A549 (cell line): ENCODE data around the gene NTRK1. TPM values are rescaled to one million over a fixed set of nuclear protein-coding genes. Genes with fewer than 3 reads are reported as not detected.

Source experiments
- ATAC-seq, 2 experiments: fragments of 200-7000 bp in 1 of 2; fragments of >200 bp in 1 of 2; cut with Nextera tagmentation in 1 of 2; cut with Tn5 transposase in 1 of 2; 3 replicates each; pipeline versions ENCODE4 v1.8.0 to v1.9.1; 2018 to 2020; ENCODE audit warnings: mild to moderate bottlenecking in 1 of 2, moderate library complexity in 1 of 2
- CTCF ChIA-PET: fragments of 300-600 bp; sonication (Branson Sonifier 250); formaldehyde crosslinking; extraction: SDS; loops from one replicate; lab custom pipeline; 2021; ENCODE audit warnings: antibody characterized with exemption, inconsistent platforms; lab: Yijun Ruan, JAX
- POLR2A ChIA-PET: fragments of 350-600 bp; formaldehyde crosslinking; extraction: SDS; loops from one replicate; lab custom pipeline; 2021; ENCODE audit warnings: antibody characterized with exemption, inconsistent platforms; lab: Yijun Ruan, JAX
- DNase-seq, 2 experiments: peaks; one replicate each; pipeline versions ENCODE4 v3.0.0 to v3.0.0-alpha.2; 2011 to 2016; ENCODE audit warnings: low read depth in 1 of 2, low spot score in 1 of 2
- FAIRE-seq: peaks from 2 replicates; lab custom pipeline; 2011; peaks lifted over from hg19 to GRCh38; lab: Jason Lieb, UNC
- H3K27ac ChIP-seq, 2 experiments: fragments of >200 bp; sonication (Bioruptor Twin); formaldehyde crosslinking; 3 replicates each; pipeline ENCODE4 v1.5.1; 2016 to 2017
- H3K4me1 ChIP-seq: fragments of >200 bp; sonication (Bioruptor Twin); formaldehyde crosslinking; 3 replicates; pipeline ENCODE4 v1.6.1; 2016
- H3K4me2 ChIP-seq: fragments of >200 bp; sonication (Bioruptor Twin); formaldehyde crosslinking; 3 replicates; pipeline ENCODE4 v1.6.1; 2016
- H3K4me3 ChIP-seq: fragments of >200 bp; sonication (Bioruptor Twin); formaldehyde crosslinking; 3 replicates; pipeline ENCODE4 v1.5.1; 2016
- H3K9me3 ChIP-seq: fragments of >200 bp; sonication (Bioruptor Twin); formaldehyde crosslinking; 3 replicates; pipeline ENCODE4 v1.6.1; 2016
- BHLHE40 ChIP-seq: IDR thresholded peaks from 2 replicates; pipeline ENCODE4 v1.6.1; 2012; ENCODE audit warnings: low read depth, low read length, inconsistent platforms
- CBX2 ChIP-seq: fragments of 200-600 bp; sonication (generic); IDR thresholded peaks from 2 replicates; pipeline ENCODE4 v1.6.1; 2016; ENCODE audit warnings: low read depth, mild to moderate bottlenecking, borderline replicate concordance
- CHD4 ChIP-seq: fragments of 200-600 bp; sonication (generic); IDR thresholded peaks from 2 replicates; pipeline ENCODE4 v1.6.1; 2016; ENCODE audit warnings: antibody characterized with exemption, mild to moderate bottlenecking, borderline replicate concordance
- E2F6 ChIP-seq: IDR thresholded peaks from 2 replicates; pipeline ENCODE4 v1.6.1; 2012; ENCODE audit warnings: low read depth, borderline replicate concordance
- FOSL2 ChIP-seq, 2 experiments: fragments of 450-650 bp in 1 of 2; fragments of >200 bp in 1 of 2; sonication (Bioruptor Twin) in 1 of 2; formaldehyde crosslinking; IDR thresholded peaks; 2 replicates each; pipeline versions ENCODE4 v1.5.0 to v1.6.1; 2016 to 2020; ENCODE audit warnings: mild to moderate bottlenecking in 1 of 2, moderate library complexity in 1 of 2
- FOXS1 ChIP-seq: fragments of 250-450 bp; sonication (Bioruptor Pico); IDR thresholded peaks from 2 replicates; pipeline ENCODE4 v1.5.0; 2020; ENCODE audit warnings: mild to moderate bottlenecking, moderate library complexity
- GATA3 ChIP-seq: IDR thresholded peaks from 2 replicates; pipeline ENCODE4 v1.6.1; 2012; ENCODE audit warnings: borderline replicate concordance
- HDAC2 ChIP-seq: fragments of 200-600 bp; sonication (generic); IDR thresholded peaks from 2 replicates; pipeline ENCODE4 v1.6.1; 2016
- HEYL ChIP-seq: fragments of 250-450 bp; sonication (Bioruptor Pico); IDR thresholded peaks from 2 replicates; pipeline ENCODE4 v1.8.0; 2021; ENCODE audit warnings: mild to moderate bottlenecking, moderate library complexity
- JUN ChIP-seq, 2 experiments: fragments of >200 bp; sonication (Bioruptor Twin); formaldehyde crosslinking; IDR thresholded peaks; 2 replicates in 1 of 2; 3 replicates in 1 of 2; pipeline ENCODE4 v1.6.1; 2016 to 2017
- JUNB ChIP-seq: fragments of >200 bp; sonication (Bioruptor Twin); formaldehyde crosslinking; IDR thresholded peaks from 2 replicates; pipeline ENCODE4 v1.6.1; 2016
- KDM5A ChIP-seq: fragments of 200-600 bp; sonication (generic); IDR thresholded peaks from 2 replicates; pipeline ENCODE4 v1.6.1; 2016; ENCODE audit warnings: antibody characterized with exemption, mild to moderate bottlenecking
- MAFK ChIP-seq: fragments of 450-650 bp; IDR thresholded peaks from 2 replicates; pipeline ENCODE4 v1.6.1; 2014; ENCODE audit not compliant: partially characterized antibody
- NPAS2 ChIP-seq: fragments of 250-450 bp; sonication (Bioruptor Pico); IDR thresholded peaks from 2 replicates; pipeline ENCODE4 v1.8.0; 2022; ENCODE audit warnings: mild to moderate bottlenecking, moderate library complexity, borderline replicate concordance
- NR3C1 ChIP-seq: fragments of >200 bp; sonication (Bioruptor Twin); formaldehyde crosslinking; IDR thresholded peaks from 3 replicates; pipeline ENCODE4 v1.6.1; 2017
- RARB ChIP-seq: fragments of 250-450 bp; sonication (Bioruptor Pico); IDR thresholded peaks from 2 replicates; pipeline ENCODE4 v1.8.0; 2021; ENCODE audit warnings: mild to moderate bottlenecking, moderate library complexity
- RCOR1 ChIP-seq: fragments of 150-350 bp; IDR thresholded peaks from 2 replicates; pipeline ENCODE4 v1.6.1; 2014; ENCODE audit warnings: antibody characterized with exemption, low read length, low read depth
- REST ChIP-seq: fragments of 200-600 bp; sonication (generic); IDR thresholded peaks from 2 replicates; pipeline ENCODE4 v1.6.1; 2016; ENCODE audit warnings: antibody characterized with exemption, mild to moderate bottlenecking, moderate library complexity
- RNF2 ChIP-seq: fragments of 200-600 bp; sonication (generic); IDR thresholded peaks from 2 replicates; pipeline ENCODE4 v1.6.1; 2016; ENCODE audit warnings: low read depth, mild to moderate bottlenecking, antibody characterized with exemption, moderate library complexity, borderline replicate concordance
- SMC3 ChIP-seq: fragments of >200 bp; sonication (Bioruptor Twin); formaldehyde crosslinking; IDR thresholded peaks from 3 replicates; pipeline ENCODE4 v1.6.1; 2018; ENCODE audit warnings: inconsistent platforms
- TP53 ChIP-seq: fragments of 250-450 bp; sonication (Bioruptor Pico); IDR thresholded peaks from 2 replicates; pipeline ENCODE4 v1.5.0; 2021; ENCODE audit warnings: mild to moderate bottlenecking, moderate library complexity
- ZNF302 ChIP-seq: fragments of 250-450 bp; sonication (Bioruptor Pico); IDR thresholded peaks from 2 replicates; pipeline ENCODE4 v1.9.0; 2021; ENCODE audit warnings: inconsistent platforms, mild to moderate bottlenecking, moderate library complexity
- WGBS: methylation state at CpG from one replicate; pipeline ENCODE4 v1.1.6; 2017; ENCODE audit errors: missing lambda C conversion rate; 5-methylcytosine and 5-hydroxymethylcytosine counted together
- polyA plus RNA-seq, 4 experiments: library from polyadenylated mRNA; depleted of rRNA in 3 of 4; stranded (reverse); fragments of >200 nt; fragmentation: RNase III in 1 of 4; extraction: RNeasy Plus Mini Kit Qiagen cat#74134 plus additional on column Dnase treatment in 1 of 4; gene quantifications; 2 replicates in 3 of 4; 3 replicates in 1 of 4; pipeline ENCODE4 v1.2.3, GENCODE V29; 2011 to 2017

Gene NTRK1
- polyA plus RNA-seq, 2 of the 4 experiments (the other 2 are of a cell fraction), result 0.05 to 0.18 TPM

- Histone ChIP-seq H3K9me3 (no peaks in the 10 kb centered on the region), H3K4me3 (no peak overlapping the region), H3K4me1 (no peaks in the 10 kb centered on the region), H3K4me2 (no peak overlapping the region), H3K27ac (no peak overlapping the region)
- no peak for ATAC-seq
- TF ChIP-seq HDAC2 (no peak), REST (no peak), CBX2 (no peak), TP53 (CRISPR knock-in tag) (no peak), MAFK (no peak), SMC3 (no peak), FOXS1 (CRISPR knock-in tag) (no peak), NPAS2 (CRISPR knock-in tag) (no peak), RARB (CRISPR knock-in tag) (no peak), BHLHE40 (no peak), CHD4 (no peak), E2F6 (no peak), RCOR1 (no peak)
- 38% methylated on average over 4 of the region's 7 CpGs for WGBS
- CTCF ChIA-PET, result interaction anchor here (0.9 to 20.8 kb wide), 12 partner anchors 8 to 222 kb away, joined by 3 to 341 read pairs (median 6); partner anchors contain the start of genes INSRR, LRRC71, NTRK1 and PEAR1
- FAIRE-seq, result no peak
- POLR2A ChIA-PET, result no interaction called here
- DNase-seq, result no peak
Measured at GRCh38 chr1:156883919-156884318, 23.3 kb downstream of the NTRK1 start.

- Histone ChIP-seq H3K4me3 (no peak overlapping the region), H3K27ac (no peak overlapping the region), H3K4me1 (no peaks in the 10 kb centered on the region), H3K4me2 (no peak overlapping the region), H3K9me3 (no peaks in the 10 kb centered on the region)
- POLR2A ChIA-PET, result no interaction called here
- CTCF ChIA-PET, result interaction anchor here (0.8 to 20.8 kb wide), 14 partner anchors 7 to 223 kb away, joined by 3 to 341 read pairs (median 4); partner anchors contain the start of genes INSRR, LRRC71, NTRK1 and PEAR1
- FAIRE-seq (no peak), ATAC-seq (peak in 1 of 2 experiments; percentile 12; a peak in 3 of 6 replicates), DNase-seq (no peak)
- WGBS, result 63% methylated on average over 10 of the region's 10 CpGs
- TF ChIP-seq FOSL2 (IDR thresholded peaks at IDR 0.05) (no peak), FOSL2 (CRISPR knock-in tag; IDR thresholded peaks at IDR 0.05) (no peak), JUNB (no peak), RNF2 (no peak), JUN (IDR thresholded peaks at IDR 0.05) (no peak), GATA3 (no peak), HEYL (CRISPR knock-in tag) (no peak), NR3C1 (no peak), BHLHE40 (no peak), ZNF302 (CRISPR knock-in tag) (no peak), KDM5A (no peak), E2F6 (no peak)
- TF ChIP-seq, all 56 proteins: peak for 0
Measured at GRCh38 chr1:156884560-156885184, 24.0 kb downstream of the NTRK1 start.
